ENCODE data around the gene NLRC4.

DNA sequence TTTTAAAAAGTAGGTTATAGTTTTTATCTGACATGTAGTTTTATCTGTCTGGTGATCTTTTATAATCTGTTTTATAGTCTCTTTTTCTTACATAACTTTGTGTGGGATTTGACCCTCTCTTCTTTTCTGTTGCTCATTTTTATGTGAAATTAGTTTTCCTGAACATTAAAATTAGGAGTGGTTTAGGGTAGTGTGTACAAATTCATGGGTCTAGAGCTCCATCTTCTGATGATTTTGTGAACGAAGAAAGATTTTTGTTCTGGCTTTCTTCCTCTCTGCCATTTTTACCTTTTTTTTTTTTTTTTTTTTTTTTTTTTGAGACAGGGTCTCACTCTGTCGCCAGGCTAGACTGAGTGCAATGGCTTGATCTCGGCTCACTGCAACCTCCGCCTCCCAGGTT is 52.4 kb downstream of the NLRC4 start:
- TF ChIP-seq, protein P1, sequence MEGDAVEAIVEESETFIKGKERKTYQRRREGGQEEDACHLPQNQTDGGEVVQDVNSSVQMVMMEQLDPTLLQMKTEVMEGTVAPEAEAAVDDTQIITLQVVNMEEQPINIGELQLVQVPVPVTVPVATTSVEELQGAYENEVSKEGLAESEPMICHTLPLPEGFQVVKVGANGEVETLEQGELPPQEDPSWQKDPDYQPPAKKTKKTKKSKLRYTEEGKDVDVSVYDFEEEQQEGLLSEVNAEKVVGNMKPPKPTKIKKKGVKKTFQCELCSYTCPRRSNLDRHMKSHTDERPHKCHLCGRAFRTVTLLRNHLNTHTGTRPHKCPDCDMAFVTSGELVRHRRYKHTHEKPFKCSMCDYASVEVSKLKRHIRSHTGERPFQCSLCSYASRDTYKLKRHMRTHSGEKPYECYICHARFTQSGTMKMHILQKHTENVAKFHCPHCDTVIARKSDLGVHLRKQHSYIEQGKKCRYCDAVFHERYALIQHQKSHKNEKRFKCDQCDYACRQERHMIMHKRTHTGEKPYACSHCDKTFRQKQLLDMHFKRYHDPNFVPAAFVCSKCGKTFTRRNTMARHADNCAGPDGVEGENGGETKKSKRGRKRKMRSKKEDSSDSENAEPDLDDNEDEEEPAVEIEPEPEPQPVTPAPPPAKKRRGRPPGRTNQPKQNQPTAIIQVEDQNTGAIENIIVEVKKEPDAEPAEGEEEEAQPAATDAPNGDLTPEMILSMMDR (conservative IDR thresholded peaks at IDR 0.05 in 1 of 2, IDR thresholded peaks at IDR 0.05 in 1 of 2; ENCODE audit: extremely low read depth in 1 of 2, insufficient read depth in 1 of 2, low read depth in 1 of 2, low read length in 2 of 2), result no peak
- no peak for TF ChIP-seq EZH2 (IDR thresholded peaks at IDR 0.05; ENCODE audit: borderline replicate concordance, low read length)

Measured in mammary epithelial cell (primary cell).